Activated CD8-positive, alpha-beta memory T cell treated with anti-CD3 and anti-CD28 coated beads for 24 hours (primary cell): Measurements from ENCODE around the gene EFCAB6.

ENCODE experiments used
- DNase-seq: peaks from one replicate; pipeline ENCODE4 v3.0.0-alpha.2; 2020

The EFCAB6 gene

GRCh38 chr22:43539572-43540528 is 272.3 kb downstream of the EFCAB6 start:
- DNase-seq: no peak

- DNase-seq: no peak
Observed at GRCh38 chr22:43537019-43537585, 275.0 kb downstream of the EFCAB6 start.

- DNase-seq: no peak
Observed at GRCh38 chr22:43535741-43536140, 276.4 kb downstream of the EFCAB6 start.

- DNase-seq: no peak
Observed at GRCh38 chr22:43535336-43535735, 276.8 kb downstream of the EFCAB6 start.

GRCh38 chr22:43534916-43535315 is 277.2 kb downstream of the EFCAB6 start:
- no peak for DNase-seq

- DNase-seq: no peak
Observed at GRCh38 chr22:43533656-43534428, 278.3 kb downstream of the EFCAB6 start.

- no peak for DNase-seq
Observed at GRCh38 chr22:43533156-43533530, 279.0 kb downstream of the EFCAB6 start.

- no peak for DNase-seq
Observed at GRCh38 chr22:43532301-43533155, 279.6 kb downstream of the EFCAB6 start.

GRCh38 chr22:43531651-43532050 is 280.5 kb downstream of the EFCAB6 start:
- DNase-seq: no peak

GRCh38 chr22:43530349-43531201 is 281.5 kb downstream of the EFCAB6 start:
- DNase-seq: no peak

- DNase-seq: no peak
Observed at GRCh38 chr22:43529934-43530333, 282.2 kb downstream of the EFCAB6 start.

GRCh38 chr22:43529461-43529860 is 282.6 kb downstream of the EFCAB6 start:
- DNase-seq: no peak

- no peak for DNase-seq
Observed at GRCh38 chr22:43528601-43529360, 283.3 kb downstream of the EFCAB6 start.

GRCh38 chr22:43526946-43527345 is 285.2 kb downstream of the EFCAB6 start:
- no peak for DNase-seq

GRCh38 chr22:43526117-43526655 is 285.9 kb downstream of the EFCAB6 start:
- no peak for DNase-seq

- DNase-seq: no peak
Observed at GRCh38 chr22:43521716-43522115, 290.4 kb downstream of the EFCAB6 start.

GRCh38 chr22:43520632-43521039 is 291.5 kb downstream of the EFCAB6 start:
- no peak for DNase-seq

- DNase-seq: no peak
Observed at GRCh38 chr22:43516996-43517635, 295.0 kb downstream of the EFCAB6 start.

GRCh38 chr22:43516386-43516785 is 295.7 kb downstream of the EFCAB6 start:
- DNase-seq: no peak

- DNase-seq: no peak
Observed at GRCh38 chr22:43515902-43516301, 296.2 kb downstream of the EFCAB6 start.
